NCI-H2029 treated with DMSO at 0.1 percent for 48 hours (cell line): ENCODE data around the gene SPINK13.
"Not testable (repeated sequence)": the region's sequence is repeated elsewhere in the genome, so short reads cannot be mapped to it uniquely, and the experiment has no call there.

Experiments
- DNase-seq: peaks from one replicate; lab custom pipeline; 2025; lab: John Stamatoyannopoulos, UW

SPINK13 gene

GRCh38 chr5:148312153-148312552 is 43.6 kb downstream of the SPINK13 start, which contains the start of gene SPINK7:
TSS of gene SPINK7 (plus strand) at chr5:148312423. CDS start at chr5:148312484, 61 bp downstream.
- no peak for DNase-seq

- no peak for DNase-seq
Measured at GRCh38 chr5:148314187-148314586, 45.6 kb downstream of the SPINK13 start.

- no peak for DNase-seq
Measured at GRCh38 chr5:148314731-148315130, 46.1 kb downstream of the SPINK13 start.

GRCh38 chr5:148320011-148320963 is 51.7 kb downstream of the SPINK13 start:
- not testable (repeated sequence) for DNase-seq

GRCh38 chr5:148333262-148333849 is 64.8 kb downstream of the SPINK13 start:
- no peak for DNase-seq

- DNase-seq: no peak
Measured at GRCh38 chr5:148335259-148335658, 66.7 kb downstream of the SPINK13 start, which contains the start of gene SPINK9. TSS of gene SPINK9 (plus strand) at chr5:148335559. CDS start at chr5:148335614, 55 bp downstream.
